ENCODE data around the gene PRIMA1. TPM values are rescaled to one million over a fixed set of nuclear protein-coding genes. Genes with fewer than 3 reads are reported as not detected.
A peak's percentile ranks its signal among the peaks of the same experiment; 100 is the strongest.

The PRIMA1 gene
- total RNA-seq, 4 donors from 2014 or later: 1.0 to 5.0 (median 1.3) TPM

DNA sequence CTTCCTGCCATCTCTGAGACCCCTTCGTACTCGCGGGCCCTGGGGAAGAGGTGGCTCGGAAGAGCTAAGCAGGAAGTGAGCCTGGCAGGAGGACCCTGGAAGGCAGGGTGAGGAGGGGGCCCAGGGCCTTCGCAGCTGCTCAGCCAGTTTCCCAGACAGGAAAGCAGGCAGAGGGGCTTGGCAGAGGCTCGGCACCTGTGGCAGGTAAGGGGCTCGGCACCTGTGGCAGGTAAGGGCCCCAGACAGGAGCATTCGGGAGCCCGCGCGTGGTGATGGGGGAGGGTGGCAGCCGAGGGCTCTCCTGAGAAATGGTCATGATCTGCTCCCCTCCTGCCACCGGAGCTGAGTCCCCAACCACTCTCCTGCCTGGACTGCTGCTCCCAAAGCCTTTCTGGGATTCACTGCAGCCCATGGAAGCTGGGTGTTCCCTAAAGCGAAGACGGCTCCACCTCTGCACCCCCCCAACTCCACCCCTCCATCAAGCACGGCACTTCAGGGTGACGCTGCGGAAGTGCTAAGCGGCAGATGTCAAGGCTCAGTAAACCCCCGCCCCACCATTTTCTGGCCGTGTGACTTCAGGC, 63.2 kb downstream of the PRIMA1 start:
- DNase-seq: no peak

DNA sequence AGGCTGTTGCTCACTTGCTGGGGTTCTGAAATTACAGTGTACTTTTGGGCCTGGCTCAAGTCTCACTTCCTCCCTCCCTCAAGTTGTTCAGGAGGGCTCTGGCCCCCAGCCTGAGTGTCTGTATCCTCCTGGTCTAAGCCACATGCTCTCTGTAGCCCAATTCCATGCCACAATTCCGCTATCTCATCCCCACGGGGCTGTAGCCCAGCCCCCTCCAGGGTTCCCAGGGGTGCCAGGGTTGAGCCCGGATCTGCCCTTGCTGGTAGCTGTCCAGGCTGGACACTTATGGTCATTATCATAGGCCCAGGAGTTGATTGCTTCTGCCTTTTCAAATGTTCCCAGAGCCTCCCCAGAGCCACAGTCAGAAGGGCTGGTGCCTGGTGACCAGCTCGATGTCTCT, 65.3 kb downstream of the PRIMA1 start:
- H3K4me1 ChIP-seq: no peaks in the 10 kb centered on the region
- H3K4me3 ChIP-seq: no peak overlapping the region
- H3K36me3 ChIP-seq: no peaks in the 10 kb centered on the region
- no peaks in the 10 kb centered on the region for H3K27me3 ChIP-seq
- no peak for DNase-seq
- WGBS, 2 donors: 83 to 86% methylated on average over 2 to 3 of the region's 4 CpGs
- intact Hi-C loops (cut with DNase I): no loop called here
- TF ChIP-seq, protein P1, sequence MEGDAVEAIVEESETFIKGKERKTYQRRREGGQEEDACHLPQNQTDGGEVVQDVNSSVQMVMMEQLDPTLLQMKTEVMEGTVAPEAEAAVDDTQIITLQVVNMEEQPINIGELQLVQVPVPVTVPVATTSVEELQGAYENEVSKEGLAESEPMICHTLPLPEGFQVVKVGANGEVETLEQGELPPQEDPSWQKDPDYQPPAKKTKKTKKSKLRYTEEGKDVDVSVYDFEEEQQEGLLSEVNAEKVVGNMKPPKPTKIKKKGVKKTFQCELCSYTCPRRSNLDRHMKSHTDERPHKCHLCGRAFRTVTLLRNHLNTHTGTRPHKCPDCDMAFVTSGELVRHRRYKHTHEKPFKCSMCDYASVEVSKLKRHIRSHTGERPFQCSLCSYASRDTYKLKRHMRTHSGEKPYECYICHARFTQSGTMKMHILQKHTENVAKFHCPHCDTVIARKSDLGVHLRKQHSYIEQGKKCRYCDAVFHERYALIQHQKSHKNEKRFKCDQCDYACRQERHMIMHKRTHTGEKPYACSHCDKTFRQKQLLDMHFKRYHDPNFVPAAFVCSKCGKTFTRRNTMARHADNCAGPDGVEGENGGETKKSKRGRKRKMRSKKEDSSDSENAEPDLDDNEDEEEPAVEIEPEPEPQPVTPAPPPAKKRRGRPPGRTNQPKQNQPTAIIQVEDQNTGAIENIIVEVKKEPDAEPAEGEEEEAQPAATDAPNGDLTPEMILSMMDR (IDR thresholded peaks at IDR 0.05): no peak
- TF ChIP-seq POLR2A (IDR thresholded peaks at IDR 0.05): no peak
- H3K9me3 ChIP-seq: no peaks in the 10 kb centered on the region
- no peak overlapping the region for H3K27ac ChIP-seq

More for the DNA sequence above, 63.2 kb downstream of the PRIMA1 start:
- 75 to 79% methylated on average over 13 to 19 of the region's 21 CpGs for WGBS, 2 donors
- Histone ChIP-seq H3K27me3 (no peaks in the 10 kb centered on the region), H3K4me1 (no peaks in the 10 kb centered on the region), H3K36me3 (no peaks in the 10 kb centered on the region), H3K27ac (peak overlapping the region in 1 of 4 donors; percentile 21), H3K9me3 (no peaks in the 10 kb centered on the region), H3K4me3 (no peak overlapping the region)
- intact Hi-C loops (cut with DNase I): no loop called here
- TF ChIP-seq, protein P1 (IDR thresholded peaks at IDR 0.05): no peak
- TF ChIP-seq POLR2A (IDR thresholded peaks at IDR 0.05): no peak

DNA sequence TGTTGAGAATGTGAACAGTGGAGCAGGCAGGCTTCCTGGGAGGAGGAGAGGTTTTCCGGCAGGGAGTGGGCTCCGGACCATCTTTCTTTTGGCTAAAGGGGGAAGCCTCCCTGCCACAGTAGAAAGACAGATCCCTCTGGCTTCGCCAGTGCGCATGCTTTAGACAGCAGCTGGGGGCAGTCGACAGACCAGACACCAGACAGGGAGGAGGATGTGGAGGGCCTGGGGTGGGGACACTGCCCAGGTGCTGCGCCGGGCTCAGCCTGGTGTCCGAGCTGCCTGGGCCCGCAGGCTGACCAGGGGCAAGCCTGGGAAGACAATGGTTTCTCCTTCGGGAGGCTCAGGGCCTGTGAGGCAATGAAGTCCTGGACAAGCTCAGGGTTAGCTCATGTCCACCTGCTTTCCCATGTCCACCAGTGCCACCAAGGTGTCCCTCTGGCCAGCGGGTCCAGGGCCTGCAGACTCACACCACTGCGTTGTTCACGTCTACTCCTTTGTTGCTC, 67.3 kb downstream of the PRIMA1 start:
- intact Hi-C loops (cut with DNase I): no loop called here
- H3K27me3 ChIP-seq: no peaks in the 10 kb centered on the region
- H3K36me3 ChIP-seq: no peaks in the 10 kb centered on the region
- H3K4me3 ChIP-seq: no peak overlapping the region
- no peaks in the 10 kb centered on the region for H3K9me3 ChIP-seq
- WGBS, 2 donors: 90 to 95% methylated on average over 4 to 9 of the region's 13 CpGs
- DNase-seq: no peak
- no peaks in the 10 kb centered on the region for H3K4me1 ChIP-seq
- no peak overlapping the region for H3K27ac ChIP-seq
- no peak for TF ChIP-seq POLR2A (IDR thresholded peaks at IDR 0.05)
- TF ChIP-seq, protein P1 (IDR thresholded peaks at IDR 0.05): no peak

DNA sequence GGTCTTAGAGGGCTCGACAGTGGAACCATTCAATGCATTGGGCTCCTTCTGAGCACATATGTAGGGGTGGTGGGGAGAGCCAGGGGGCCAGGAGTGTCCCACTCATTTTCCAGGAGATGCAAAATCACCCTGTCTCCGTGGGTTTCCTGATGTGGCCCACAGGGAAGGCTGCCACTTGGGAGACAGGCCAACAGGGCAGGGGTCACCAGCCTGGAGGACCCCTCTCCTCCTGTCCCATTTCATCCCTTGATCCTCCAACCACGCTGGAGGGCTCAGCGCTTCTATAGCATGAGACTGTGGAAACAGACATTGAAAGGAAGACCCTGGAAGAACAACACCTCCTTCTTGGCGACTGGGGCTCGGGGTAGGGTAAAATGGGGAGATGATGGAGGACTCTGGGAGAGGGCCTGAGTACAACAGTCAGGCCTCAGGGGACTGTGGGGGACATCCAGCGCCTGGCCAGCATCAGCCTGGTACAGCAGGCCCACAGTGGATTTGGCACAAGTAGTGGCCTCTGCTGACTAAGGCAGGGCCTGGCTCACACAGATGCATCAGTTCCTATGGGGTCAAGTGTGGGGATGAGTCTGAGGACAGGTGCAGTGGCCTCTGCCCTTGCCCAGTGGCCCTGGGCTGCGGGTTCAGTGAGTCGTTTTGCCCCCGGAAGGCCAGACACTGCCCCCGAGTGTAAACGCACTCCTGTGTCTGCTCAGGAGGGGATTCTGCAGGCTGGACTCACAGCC, 68.0 kb downstream of the PRIMA1 start:
- intact Hi-C loops (cut with DNase I): no loop called here
- no peak overlapping the region for H3K27ac ChIP-seq
- H3K9me3 ChIP-seq: no peaks in the 10 kb centered on the region
- no peak overlapping the region for H3K4me3 ChIP-seq
- H3K36me3 ChIP-seq: no peaks in the 10 kb centered on the region
- H3K4me1 ChIP-seq: no peaks in the 10 kb centered on the region
- WGBS, 2 donors: 82 to 86% methylated on average over 9 to 10 of the region's 12 CpGs
- no peak for DNase-seq
- H3K27me3 ChIP-seq: peaks cover 0 to 7% (median 0%) of the 10 kb centered on the region in 4 donors
- no peak for TF ChIP-seq POLR2A (IDR thresholded peaks at IDR 0.05)
- TF ChIP-seq, protein P1 (IDR thresholded peaks at IDR 0.05): no peak

DNA sequence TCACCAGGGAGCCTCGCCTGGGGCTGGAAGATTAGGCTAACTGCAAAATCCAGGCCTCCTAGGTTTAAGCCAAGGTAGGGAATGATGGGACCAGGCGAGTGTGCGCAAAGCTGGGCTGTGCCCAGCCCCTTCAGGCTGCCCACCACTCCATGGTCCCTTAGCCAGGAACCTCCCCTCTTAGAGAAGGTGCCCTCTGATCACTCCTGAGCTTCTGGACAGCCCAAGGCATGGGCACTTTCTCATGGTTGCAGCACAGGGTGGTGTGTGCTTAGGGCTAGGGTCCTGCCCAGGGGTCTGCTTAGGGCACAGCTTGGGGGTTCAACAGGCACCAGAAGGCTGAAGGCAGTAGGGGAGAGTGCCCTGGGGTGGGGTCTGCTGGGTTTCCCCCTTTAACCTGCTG, 69.0 kb downstream of the PRIMA1 start:
- H3K4me3 ChIP-seq: no peak overlapping the region

More for the DNA sequence above, 69.0 kb downstream of the PRIMA1 start:
- Histone ChIP-seq H3K27me3 (peaks cover 0 to 11% (median 0%) of the 10 kb centered on the region in 4 donors), H3K9me3 (no peaks in the 10 kb centered on the region), H3K4me1 (no peaks in the 10 kb centered on the region), H3K27ac (no peak overlapping the region), H3K36me3 (no peaks in the 10 kb centered on the region)
- TF ChIP-seq, protein P1 (IDR thresholded peaks at IDR 0.05): no peak
- WGBS, 2 donors: 89 to 94% methylated on average over 3 of the region's 3 CpGs
- intact Hi-C loops (cut with DNase I): no loop called here
- DNase-seq: no peak

Measured in esophagus squamous epithelium (tissue), 5 donors.